ENCODE results near the gene MPPED2. TPM values are rescaled to one million over a fixed set of nuclear protein-coding genes. Genes with fewer than 3 reads are reported as not detected.

MPPED2 gene
- total RNA-seq, 6 experiments from 2014 or later, result 0.12 to 1.8 (median 0.75) TPM

DNA sequence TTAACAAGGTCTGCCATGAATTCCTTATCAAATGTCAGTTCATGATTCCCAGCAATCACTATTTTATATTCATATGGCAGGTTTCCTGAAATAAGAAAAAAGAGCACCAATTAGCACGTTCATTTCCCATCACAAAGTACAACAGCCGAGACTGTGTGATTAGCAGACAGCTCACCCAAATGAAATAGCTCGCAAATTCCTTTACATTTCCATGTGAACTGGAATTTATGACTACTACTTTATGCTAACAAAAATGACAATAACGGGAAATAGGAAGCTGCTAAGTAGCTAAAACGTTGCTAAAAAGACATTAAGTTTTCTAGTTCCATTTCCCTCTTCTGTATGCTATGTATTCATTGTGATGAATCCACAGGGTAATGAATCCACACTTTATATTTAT lies 90.7 kb downstream of the MPPED2 start:
- no peak for ATAC-seq

DNA sequence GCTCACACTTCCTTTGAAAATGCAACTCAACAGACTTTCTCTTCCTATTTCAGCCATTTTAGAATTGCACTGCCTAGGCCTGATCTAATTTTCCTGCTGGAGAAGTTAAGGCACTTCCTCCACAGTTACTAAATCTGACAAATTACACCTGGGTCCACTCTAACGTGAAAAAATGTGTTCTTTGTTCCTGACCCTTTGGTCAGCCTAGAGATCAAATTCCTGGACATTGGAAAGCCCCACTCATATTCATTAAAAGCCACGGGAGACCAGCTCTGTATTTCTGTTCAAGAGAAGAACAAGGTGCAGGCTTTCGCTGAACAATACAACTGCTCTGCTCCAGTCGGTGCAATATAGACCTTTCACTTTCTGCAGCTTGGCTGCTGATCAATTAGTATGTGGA lies 96.6 kb downstream of the MPPED2 start:
- TF ChIP-seq POLR2A (IDR thresholded peaks at IDR 0.05), result no peak
- TF ChIP-seq, protein P1, sequence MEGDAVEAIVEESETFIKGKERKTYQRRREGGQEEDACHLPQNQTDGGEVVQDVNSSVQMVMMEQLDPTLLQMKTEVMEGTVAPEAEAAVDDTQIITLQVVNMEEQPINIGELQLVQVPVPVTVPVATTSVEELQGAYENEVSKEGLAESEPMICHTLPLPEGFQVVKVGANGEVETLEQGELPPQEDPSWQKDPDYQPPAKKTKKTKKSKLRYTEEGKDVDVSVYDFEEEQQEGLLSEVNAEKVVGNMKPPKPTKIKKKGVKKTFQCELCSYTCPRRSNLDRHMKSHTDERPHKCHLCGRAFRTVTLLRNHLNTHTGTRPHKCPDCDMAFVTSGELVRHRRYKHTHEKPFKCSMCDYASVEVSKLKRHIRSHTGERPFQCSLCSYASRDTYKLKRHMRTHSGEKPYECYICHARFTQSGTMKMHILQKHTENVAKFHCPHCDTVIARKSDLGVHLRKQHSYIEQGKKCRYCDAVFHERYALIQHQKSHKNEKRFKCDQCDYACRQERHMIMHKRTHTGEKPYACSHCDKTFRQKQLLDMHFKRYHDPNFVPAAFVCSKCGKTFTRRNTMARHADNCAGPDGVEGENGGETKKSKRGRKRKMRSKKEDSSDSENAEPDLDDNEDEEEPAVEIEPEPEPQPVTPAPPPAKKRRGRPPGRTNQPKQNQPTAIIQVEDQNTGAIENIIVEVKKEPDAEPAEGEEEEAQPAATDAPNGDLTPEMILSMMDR (IDR thresholded peaks at IDR 0.05), result peak in 1 of 4 donors; percentile 2
- Histone ChIP-seq H3K4me3 (no peak overlapping the region), H3K27me3 (no peaks in the 10 kb centered on the region), H3K4me1 (peaks cover 0 to 21% (median 4%) of the 10 kb centered on the region in 4 donors), H3K9me3 (no peaks in the 10 kb centered on the region), H3K27ac (peak overlapping the region in 1 of 3 donors; percentile 66), H3K36me3 (no peaks in the 10 kb centered on the region)
- intact Hi-C loops (cut with DNase I), result no loop called here
- 24% methylated on average over 4 of the region's 4 CpGs for WGBS (ENCODE audit: insufficient coverage, low coverage, low lambda C conversion rate, missing lambda C conversion rate)
- no peak for DNase-seq
- peak; percentile 21 to 37 (median 32) for ATAC-seq

More for the DNA sequence above, 90.7 kb downstream of the MPPED2 start:
- no peaks in the 10 kb centered on the region for H3K27me3 ChIP-seq
- no peak for DNase-seq
- no peak overlapping the region for H3K4me3 ChIP-seq
- TF ChIP-seq, protein P1 (IDR thresholded peaks at IDR 0.05), result no peak
- TF ChIP-seq POLR2A (IDR thresholded peaks at IDR 0.05), result no peak
- intact Hi-C loops (cut with DNase I), result no loop called here
- no peaks in the 10 kb centered on the region for H3K4me1 ChIP-seq
- 44% methylated on average over 5 of the region's 5 CpGs for WGBS (ENCODE audit: insufficient coverage, low coverage, low lambda C conversion rate, missing lambda C conversion rate)
- no peaks in the 10 kb centered on the region for H3K36me3 ChIP-seq
- H3K9me3 ChIP-seq, result no peaks in the 10 kb centered on the region
- H3K27ac ChIP-seq, result no peak overlapping the region

DNA sequence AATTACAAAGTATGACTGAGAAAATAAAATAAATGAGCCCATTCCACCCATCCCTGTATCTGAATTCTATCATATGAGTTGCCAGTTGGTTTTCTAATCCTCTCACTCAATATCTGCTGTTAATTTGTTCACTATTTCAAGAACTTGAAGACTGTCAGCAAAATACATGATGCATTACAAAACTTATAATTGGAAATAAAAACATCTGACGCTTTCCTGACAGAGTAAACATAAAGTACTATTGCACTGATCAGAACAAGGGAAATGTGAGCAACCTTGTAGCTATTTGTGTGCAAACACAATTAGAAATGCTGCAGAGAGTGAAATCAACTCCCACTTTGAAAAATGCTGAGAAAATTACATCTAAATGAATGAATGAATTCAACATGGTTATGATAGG lies 97.1 kb downstream of the MPPED2 start:
- Histone ChIP-seq H3K36me3 (no peaks in the 10 kb centered on the region), H3K27ac (peak overlapping the region in 2 of 3 donors; percentile 66 to 69), H3K9me3 (no peaks in the 10 kb centered on the region), H3K27me3 (no peaks in the 10 kb centered on the region), H3K4me1 (peaks cover 0 to 21% (median 4%) of the 10 kb centered on the region in 4 donors), H3K4me3 (no peak overlapping the region)
- TF ChIP-seq, protein P1 (IDR thresholded peaks at IDR 0.05), result no peak
- TF ChIP-seq POLR2A (IDR thresholded peaks at IDR 0.05), result no peak
- no peak for DNase-seq
- WGBS (ENCODE audit: insufficient coverage, low coverage, low lambda C conversion rate, missing lambda C conversion rate), result 30% methylated on average over 1 of the region's 1 CpG
- intact Hi-C loops (cut with DNase I), result no loop called here
- ATAC-seq, result peak in 2 of 4 donors; percentile 6 to 18

DNA sequence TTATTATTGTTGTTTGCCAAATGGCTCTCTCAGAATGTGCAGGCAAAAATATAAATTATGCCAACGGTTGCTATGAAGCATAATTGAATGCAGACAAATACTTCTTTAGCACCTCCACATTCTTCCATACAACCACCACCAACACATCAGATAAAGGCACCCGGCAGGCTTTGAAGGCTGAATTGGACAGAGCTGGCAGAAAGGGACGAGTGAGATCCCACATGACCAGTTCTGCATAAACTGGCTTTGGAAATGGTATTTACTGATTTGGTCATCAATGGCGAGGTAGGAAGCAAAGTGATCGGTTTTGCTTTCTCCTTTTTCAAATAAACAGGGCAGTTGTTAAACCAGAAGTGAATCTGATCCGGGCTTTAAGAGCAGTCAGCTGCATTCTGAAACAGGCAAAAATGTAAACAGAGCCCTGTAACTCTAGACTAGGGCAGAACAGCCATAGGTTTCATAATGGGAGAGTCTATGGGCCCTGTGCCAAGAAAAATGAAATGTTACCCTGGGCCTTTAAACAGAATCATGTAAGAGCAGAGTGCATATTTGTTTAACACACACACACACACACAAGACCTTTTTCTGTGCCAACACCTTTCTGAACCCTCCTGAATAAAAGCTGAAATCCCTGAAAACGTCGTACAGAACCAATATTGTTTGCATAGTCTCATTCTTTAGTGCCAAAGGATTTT lies 97.7 kb downstream of the MPPED2 start:
- DNase-seq (peak in 1 of 3 donors; percentile 72), ATAC-seq (peak; percentile 86 to 93 (median 88))
- Histone ChIP-seq H3K27me3 (no peaks in the 10 kb centered on the region), H3K36me3 (no peaks in the 10 kb centered on the region), H3K9me3 (no peaks in the 10 kb centered on the region), H3K4me1 (peaks cover 0 to 21% (median 4%) of the 10 kb centered on the region in 4 donors), H3K27ac (peak overlapping the region in 2 of 3 donors; percentile 66 to 69), H3K4me3 (peak overlapping the region in 2 of 3 donors; percentile 32 to 43)
- TF ChIP-seq, protein P1 (IDR thresholded peaks at IDR 0.05), result no peak
- TF ChIP-seq POLR2A (IDR thresholded peaks at IDR 0.05), result no peak
- 36% methylated on average over 8 of the region's 8 CpGs for WGBS (ENCODE audit: insufficient coverage, low coverage, low lambda C conversion rate, missing lambda C conversion rate)
- intact Hi-C loops (cut with DNase I), result no loop called here
